Pancreas (tissue), 10 donors: ENCODE results near the gene KLHL30. TPM values are rescaled to one million over a fixed set of nuclear protein-coding genes. Genes with fewer than 3 reads are reported as not detected.

Experiments used
- ATAC-seq, 4 donors: fragments of 200-7000 bp; cut with Tn5 transposase; one replicate each; pipeline versions ENCODE4 v1.8.0 to v1.9.1; 2020; ENCODE audit warnings: mild to moderate bottlenecking in 4 of 4, moderate library complexity in 4 of 4
- DNase-seq, 6 donors: peaks; one replicate each; pipeline ENCODE4 v3.0.0-alpha.2; 2020
- FAIRE-seq: peaks from 2 replicates; lab custom pipeline; 2012; peaks lifted over from hg19 to GRCh38; lab: Jason Lieb, UNC
- H3K27ac ChIP-seq, 4 donors: fragments of 200-600 bp; sonication (generic); 1 replicate in 3 of 4; 2 replicates in 1 of 4; pipeline versions ENCODE4 v1.5.0 to v1.8.0; 2020
- H3K27me3 ChIP-seq, 4 donors: fragments of 200-600 bp; one replicate each; pipeline ENCODE4 v1.8.0; 2021
- H3K36me3 ChIP-seq, 3 donors: fragments of 200-600 bp; sonication (generic) in 1 of 3; one replicate each; pipeline versions ENCODE4 v1.5.0 to v1.8.0; 2020 to 2021
- H3K4me1 ChIP-seq, 3 donors: fragments of 200-600 bp; one replicate each; pipeline ENCODE4 v1.8.0; 2021
- H3K4me3 ChIP-seq, 4 donors: fragments of 200-600 bp; sonication (generic) in 2 of 4; one replicate each; pipeline versions ENCODE4 v1.5.0 to v1.8.0; 2020 to 2021
- H3K9me3 ChIP-seq, 4 donors: fragments of 200-600 bp; one replicate each; pipeline ENCODE4 v1.8.0; 2021
- CTCF ChIP-seq, 4 donors: fragments of 200-600 bp; sonication (generic) in 3 of 4; IDR thresholded peaks; one replicate each; pipeline versions ENCODE4 v1.5.0 to v1.8.0; 2021; ENCODE audit warnings: antibody characterized with exemption in 4 of 4
- WGBS, 2 donors: extraction: QIAGEN DNeasy Blood & Tissue Kit; methylation state at CpG; one replicate each; pipeline ENCODE4 v1.1.7; 2013; 5-methylcytosine and 5-hydroxymethylcytosine counted together
- intact Hi-C, 3 donors: fragments of 100-400 bp; cut with DNase I; formaldehyde crosslinking; loops; one replicate each; pipeline versions ENCODE4 v1.11.1 to v1.14.2; 2022
- polyA plus RNA-seq, 2 donors: library from polyadenylated mRNA; stranded (reverse); fragments of 200-250 nt; gene quantifications; one replicate each; pipeline ENCODE4 v1.2.3, GENCODE V29; 2013
- total RNA-seq, 6 donors: library from RNA; stranded (reverse); fragmentation: NEBNext Ultra II Directional in 4 of 6; extraction: Animal tissue kit (Norgen Biotek cat#: 25700) in 4 of 6; gene quantifications; one replicate each; pipeline versions ENCODE4 v1.2.1 to v1.2.4, GENCODE V29; 2021 to 2023
- donor health status: healthy with polysubstance abuse.
- donor health status: DM: no; HTN: no; CAD: no; lungs with moderate emphysema.
- donor health status: DM: no; HTN: no; CAD: no.
- donor health status: control.
- donor health status: control.
- donor health status: Bipolar disorder and iron deficiency.
- donor health status: DM: yes; HTN: yes; CAD: no.
- donor health status: DM: no; HTN: no; CAD: no.
- donor health status: DM: no; HTN: no; CAD: no.
- donor health status: DM: yes; HTN: yes; CAD: no.

Gene KLHL30
- total and polyA plus RNA-seq, 8 donors = 0.03 to 0.14 (median 0.11) TPM; not detected in 2

GRCh38 chr2:238130111-238130695, 8.3 kb upstream of the KLHL30 start:
- FAIRE-seq (no peak), DNase-seq (peak in 2 of 6 donors; percentile 30 to 70), ATAC-seq (no peak)
- no peak overlapping the region for H3K27ac ChIP-seq
- no peaks in the 10 kb centered on the region for H3K36me3 ChIP-seq
- H3K4me3 ChIP-seq = no peak overlapping the region
- no peaks in the 10 kb centered on the region for H3K4me1 ChIP-seq
- H3K9me3 ChIP-seq = no peaks in the 10 kb centered on the region
- 89 to 91% methylated on average over 23 to 28 of the region's 28 CpGs for WGBS, 2 donors
- no peaks in the 10 kb centered on the region for H3K27me3 ChIP-seq
- TF ChIP-seq CTCF (IDR thresholded peaks at IDR 0.05) = no peak
- intact Hi-C loops = no loop called here

GRCh38 chr2:238130696-238131628, 7.5 kb upstream of the KLHL30 start:
- no peaks in the 10 kb centered on the region for H3K9me3 ChIP-seq
- FAIRE-seq (no peak), ATAC-seq (no peak), DNase-seq (peak in 2 of 6 donors; percentile 27 to 59)
- H3K36me3 ChIP-seq = no peaks in the 10 kb centered on the region
- no peaks in the 10 kb centered on the region for H3K27me3 ChIP-seq
- no peaks in the 10 kb centered on the region for H3K4me1 ChIP-seq
- H3K4me3 ChIP-seq = no peak overlapping the region
- no peak overlapping the region for H3K27ac ChIP-seq
- intact Hi-C loops = no loop called here
- TF ChIP-seq CTCF (IDR thresholded peaks at IDR 0.05) = no peak
- 86 to 88% methylated on average over 51 to 68 of the region's 68 CpGs for WGBS, 2 donors

GRCh38 chr2:238131761-238132462, 6.6 kb upstream of the KLHL30 start:
- TF ChIP-seq CTCF (IDR thresholded peaks at IDR 0.05) = no peak
- FAIRE-seq (no peak), DNase-seq (peak in 2 of 6 donors; percentile 17 to 28), ATAC-seq (no peak)
- Histone ChIP-seq H3K9me3 (no peaks in the 10 kb centered on the region), H3K27ac (no peak overlapping the region), H3K36me3 (no peaks in the 10 kb centered on the region), H3K4me1 (no peaks in the 10 kb centered on the region), H3K27me3 (no peaks in the 10 kb centered on the region), H3K4me3 (no peak overlapping the region)
- WGBS, 2 donors = 88 to 89% methylated on average over 14 of the region's 14 CpGs
- intact Hi-C loops = no loop called here

GRCh38 chr2:238132463-238133450, 5.7 kb upstream of the KLHL30 start:
- Histone ChIP-seq H3K27ac (no peak overlapping the region), H3K36me3 (no peaks in the 10 kb centered on the region), H3K27me3 (no peaks in the 10 kb centered on the region), H3K4me3 (no peak overlapping the region), H3K4me1 (no peaks in the 10 kb centered on the region), H3K9me3 (no peaks in the 10 kb centered on the region)
- TF ChIP-seq CTCF (IDR thresholded peaks at IDR 0.05) = no peak
- FAIRE-seq (no peak), ATAC-seq (no peak), DNase-seq (peak in 2 of 6 donors; percentile 19 to 49)
- intact Hi-C loops = no loop called here
- WGBS, 2 donors = 91 to 94% methylated on average over 23 of the region's 23 CpGs
